Sciatic nerve (tissue), 2 donors: ENCODE data around the gene SALL1. TPM values are rescaled to one million over a fixed set of nuclear protein-coding genes. Genes with fewer than 3 reads are reported as not detected.

Experiments
- ATAC-seq: fragments of 200-7000 bp; cut with Tn5 transposase; one replicate; pipeline ENCODE4 v1.9.1; 2020; ENCODE audit warnings: mild to moderate bottlenecking, moderate library complexity
- DNase-seq: peaks from one replicate; pipeline ENCODE4 v3.0.0-alpha.2; 2020; ENCODE audit warnings: low spot score
- intact Hi-C: fragments of 100-400 bp; cut with DNase I; formaldehyde crosslinking; loops from one replicate; pipeline ENCODE4 v1.14.2; 2022
- total RNA-seq: library from RNA; stranded (reverse); fragmentation: NEBNext Ultra II Directional; extraction: Animal tissue kit (Norgen Biotek cat#: 25700); gene quantifications from one replicate; pipeline ENCODE4 v1.2.1, GENCODE V29; 2021
- donor health status: DM: no; HTN: no; CAD: no.
- donor health status: DM: no; HTN: no; CAD: no.

The SALL1 gene
- total RNA-seq, 1 donor from 2014 or later = 0.98 TPM

- intact Hi-C loops = no loop called here
- no peak for ATAC-seq
These were observed 30.9 kb downstream of the SALL1 start for GRCh38 chr16:51119973-51120729.

GRCh38 chr16:51119556-51119955 lies 31.5 kb downstream of the SALL1 start:
- ATAC-seq = no peak
- no peak for DNase-seq
- intact Hi-C loops = no loop called here

More at GRCh38 chr16:51119973-51120729, 30.9 kb downstream of the SALL1 start:
- DNase-seq = no peak

GRCh38 chr16:51116353-51116752 lies 34.7 kb downstream of the SALL1 start:
- DNase-seq (no peak), ATAC-seq (no peak)
- intact Hi-C loops = no loop called here

- DNase-seq (no peak), ATAC-seq (no peak)
- intact Hi-C loops = no loop called here
These were observed 36.7 kb downstream of the SALL1 start for GRCh38 chr16:51114382-51114781.

GRCh38 chr16:51113236-51114125 lies 37.6 kb downstream of the SALL1 start:
- intact Hi-C loops = no loop called here
- ATAC-seq = peak; percentile 13
- no peak for DNase-seq

GRCh38 chr16:51112323-51112722 lies 38.7 kb downstream of the SALL1 start:
- ATAC-seq (no peak), DNase-seq (no peak)
- intact Hi-C loops = no loop called here

- intact Hi-C loops = no loop called here
- no peak for ATAC-seq
- DNase-seq = no peak
These were observed 39.3 kb downstream of the SALL1 start for GRCh38 chr16:51111759-51112158.

GRCh38 chr16:51110700-51111157 lies 40.3 kb downstream of the SALL1 start:
- DNase-seq = no peak
- intact Hi-C loops = no loop called here
- no peak for ATAC-seq

GRCh38 chr16:51109173-51109572 lies 41.9 kb downstream of the SALL1 start:
- ATAC-seq (no peak), DNase-seq (no peak)
- intact Hi-C loops = no loop called here

GRCh38 chr16:51107742-51108141 lies 43.3 kb downstream of the SALL1 start:
- DNase-seq (no peak), ATAC-seq (no peak)
- intact Hi-C loops = no loop called here

- ATAC-seq = no peak
- DNase-seq = no peak
- intact Hi-C loops = no loop called here
These were observed 44.5 kb downstream of the SALL1 start for GRCh38 chr16:51106535-51106934.

- ATAC-seq (no peak), DNase-seq (no peak)
- intact Hi-C loops = no loop called here
These were observed 47.5 kb downstream of the SALL1 start for GRCh38 chr16:51103590-51103989.

- intact Hi-C loops = no loop called here
- ATAC-seq = no peak
- DNase-seq = no peak
These were observed 53.3 kb downstream of the SALL1 start for GRCh38 chr16:51097729-51098128.

- ATAC-seq (no peak), DNase-seq (no peak)
- intact Hi-C loops = no loop called here
These were observed 55.0 kb downstream of the SALL1 start for GRCh38 chr16:51095890-51096626.

GRCh38 chr16:51095084-51095881 lies 55.8 kb downstream of the SALL1 start:
- ATAC-seq (no peak), DNase-seq (no peak)
- intact Hi-C loops = no loop called here

GRCh38 chr16:51093726-51094280 lies 57.3 kb downstream of the SALL1 start:
- intact Hi-C loops = no loop called here

More at GRCh38 chr16:51093726-51094280, 57.3 kb downstream of the SALL1 start:
- no peak for DNase-seq
- ATAC-seq = no peak
